SIG-M5 treated with dmso at 0.1 percent for 504 hours (cell line): ENCODE data around the gene SCYGR7.
"Not testable (repeated sequence)": the region's sequence is repeated elsewhere in the genome, so short reads cannot be mapped to it uniquely, and the experiment has no call there.

ENCODE experiments used
- DNase-seq: peaks from one replicate; lab custom pipeline; 2025; ENCODE audit not compliant: unreplicated experiment; lab: John Stamatoyannopoulos, UW

The SCYGR7 gene

GRCh38 chr2:227728035-227728434, at the start of gene SCYGR7:
Gene SCYGR7 (plus strand): TSS chr2:227728335. CDS start chr2:227728335, 0 bp downstream.
- DNase-seq, result no peak

- no peak for DNase-seq
These were observed 43.9 kb upstream of the SCYGR7 start for GRCh38 chr2:227684258-227684657.

- DNase-seq, result no peak
These were observed 40.9 kb upstream of the SCYGR7 start for GRCh38 chr2:227687189-227687588.

GRCh38 chr2:227696990-227697679, 31.0 kb upstream of the SCYGR7 start:
- no peak for DNase-seq

GRCh38 chr2:227701556-227701955, 26.6 kb upstream of the SCYGR7 start:
- no peak for DNase-seq

GRCh38 chr2:227703280-227703732, 24.8 kb upstream of the SCYGR7 start:
- DNase-seq, result peak; percentile 22

- DNase-seq, result no peak
These were observed 24.2 kb upstream of the SCYGR7 start for GRCh38 chr2:227703961-227704360.

GRCh38 chr2:227706859-227707258, 21.3 kb upstream of the SCYGR7 start:
- DNase-seq, result no peak

- no peak for DNase-seq
These were observed 20.7 kb upstream of the SCYGR7 start for GRCh38 chr2:227707390-227707789.

- DNase-seq, result no peak
These were observed 17.1 kb upstream of the SCYGR7 start for GRCh38 chr2:227710986-227711385.

GRCh38 chr2:227713291-227713690, 14.8 kb upstream of the SCYGR7 start:
- no peak for DNase-seq

- DNase-seq, result no peak
These were observed 11.6 kb upstream of the SCYGR7 start for GRCh38 chr2:227716501-227716900.

- no peak for DNase-seq
These were observed 10.2 kb upstream of the SCYGR7 start, which contains the start of gene SLC19A3 for GRCh38 chr2:227717687-227718567. Gene SLC19A3 (minus strand): TSS chr2:227718028. CDS start chr2:227702318, 15,710 bp downstream.

- DNase-seq, result no peak
These were observed 8.5 kb upstream of the SCYGR7 start for GRCh38 chr2:227719641-227720040.

- DNase-seq, result no peak
These were observed 7.5 kb upstream of the SCYGR7 start for GRCh38 chr2:227720680-227721079.

- not testable (repeated sequence) for DNase-seq
These were observed 5.3 kb upstream of the SCYGR7 start for GRCh38 chr2:227722821-227723220.

- no peak for DNase-seq
These were observed 3.6 kb upstream of the SCYGR7 start, which contains the start of gene SCYGR6 for GRCh38 chr2:227724394-227725039. Gene SCYGR6 (minus strand): TSS chr2:227724757. CDS start chr2:227724757, 0 bp downstream.

- no peak for DNase-seq
These were observed 11.2 kb downstream of the SCYGR7 start for GRCh38 chr2:227739351-227739750.

- DNase-seq, result not testable (repeated sequence)
These were observed 12.6 kb downstream of the SCYGR7 start for GRCh38 chr2:227740705-227741104.

- DNase-seq, result no peak
These were observed 17.5 kb downstream of the SCYGR7 start, which contains the start of gene SCYGR8 for GRCh38 chr2:227745594-227745993. Gene SCYGR8 (plus strand): TSS chr2:227745894. CDS start chr2:227745894, 0 bp downstream.

GRCh38 chr2:227748079-227748478, 19.9 kb downstream of the SCYGR7 start:
- DNase-seq, result no peak
